Left ventricle myocardium superior (tissue), 1 donor: Measurements from ENCODE around the gene SH3GL3. TPM values are rescaled to one million over a fixed set of nuclear protein-coding genes. Genes with fewer than 3 reads are reported as not detected.
A peak's percentile ranks its signal among the peaks of the same experiment; 100 is the strongest.

ENCODE experiments used
- ATAC-seq: fragments of 200-7000 bp; cut with Tn5 transposase; one replicate; pipeline ENCODE4 v1.9.1; 2020; ENCODE audit warnings: mild to moderate bottlenecking, moderate library complexity
- DNase-seq: peaks from one replicate; pipeline ENCODE4 v3.0.0-alpha.2; 2020
- intact Hi-C: fragments of 100-400 bp; cut with micrococcal nuclease; formaldehyde crosslinking; loops from one replicate; pipeline ENCODE4 v1.11.0; 2022
- long read RNA-seq: library from polyadenylated mRNA; unstranded; transcript quantifications from one replicate; pipeline ENCODE4 v2.0.0, GENCODE V29; 2021
- total RNA-seq: library from RNA; stranded (reverse); fragmentation: NEBNext Ultra II Directional; extraction: Animal tissue kit (Norgen Biotek cat#: 25700); gene quantifications from one replicate; pipeline ENCODE4 v1.2.1, GENCODE V29; 2021
- donor health status: DM: no; HTN: yes; CAD: no; lungs with severe emphysema.

The SH3GL3 gene
- not detected for total RNA-seq
- long read RNA-seq = 0 reads

GRCh38 chr15:83446904-83447709 lies at the start of gene SH3GL3:
Gene SH3GL3 (plus strand): TSS chr15:83447341. CDS start chr15:83447534, 193 bp downstream.
- DNase-seq (peak; percentile 89), ATAC-seq (peak; percentile 99)
- intact Hi-C loops = no loop called here

- intact Hi-C loops = no loop called here
- no peak for ATAC-seq
- no peak for DNase-seq
Observed at GRCh38 chr15:83398626-83399025, 48.5 kb upstream of the SH3GL3 start.

- intact Hi-C loops = no loop called here
- peak; percentile 98 for ATAC-seq
- DNase-seq = peak; percentile 60
Observed at GRCh38 chr15:83404121-83404520, 43.0 kb upstream of the SH3GL3 start.

GRCh38 chr15:83410532-83410931 lies 36.6 kb upstream of the SH3GL3 start:
- ATAC-seq (no peak), DNase-seq (no peak)
- intact Hi-C loops = no loop called here

- intact Hi-C loops = no loop called here
- DNase-seq = no peak
- no peak for ATAC-seq
Observed at GRCh38 chr15:83413054-83413719, 34.0 kb upstream of the SH3GL3 start.

GRCh38 chr15:83422081-83422480 lies 25.1 kb upstream of the SH3GL3 start:
- DNase-seq (no peak), ATAC-seq (no peak)
- intact Hi-C loops = no loop called here

DNA sequence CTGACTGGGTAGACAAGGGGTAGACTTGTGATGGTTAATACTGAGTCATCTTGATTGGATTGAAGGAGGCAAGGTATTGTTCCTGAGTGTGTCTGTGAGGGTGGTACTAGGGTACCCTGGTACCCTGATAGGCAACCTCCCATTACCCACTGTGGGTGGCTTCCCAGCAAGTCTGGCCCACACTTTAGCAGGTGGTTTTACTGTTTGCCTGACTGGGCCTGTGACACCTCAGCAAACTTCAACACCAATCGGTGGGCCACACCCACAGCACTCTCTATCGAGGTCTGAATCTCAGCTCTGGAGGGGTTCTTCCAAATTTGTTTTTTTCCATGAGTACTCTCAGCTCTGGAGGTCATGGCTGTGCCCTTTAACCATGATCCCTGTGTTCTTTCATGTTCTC lies 24.6 kb upstream of the SH3GL3 start:
- ATAC-seq = no peak
- DNase-seq = no peak
- intact Hi-C loops = no loop called here

- ATAC-seq (no peak), DNase-seq (no peak)
- intact Hi-C loops = no loop called here
Observed at GRCh38 chr15:83424101-83424500, 23.0 kb upstream of the SH3GL3 start.

DNA sequence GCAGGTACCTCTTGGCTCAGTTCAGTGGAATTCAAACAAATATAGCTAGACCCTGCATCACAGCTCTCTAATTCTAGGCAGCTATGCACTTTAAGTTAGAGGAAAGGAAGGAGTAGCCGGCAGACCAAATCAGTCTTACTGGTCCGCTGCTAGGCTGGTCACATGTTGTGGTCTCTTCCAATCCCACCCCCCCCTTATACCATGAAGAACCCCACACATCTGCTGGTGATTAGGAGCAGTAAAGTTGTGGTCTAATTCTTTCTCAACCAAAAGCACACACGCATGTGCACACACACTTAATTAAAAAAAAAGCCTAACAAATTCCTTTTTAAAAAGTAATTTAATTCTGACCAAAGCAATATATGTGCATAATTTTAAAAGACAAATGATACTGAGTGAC lies 16.7 kb upstream of the SH3GL3 start:
- DNase-seq = no peak
- intact Hi-C loops = loop anchor here (10.0 kb wide), 1 partner anchor 176 kb away; no protein-coding TSS in a partner anchor
- ATAC-seq = no peak

GRCh38 chr15:83431521-83431920 lies 15.6 kb upstream of the SH3GL3 start:
- intact Hi-C loops = loop anchor here (10.0 kb wide), 1 partner anchor 177 kb away; no protein-coding TSS in a partner anchor
- DNase-seq = no peak
- ATAC-seq = no peak

- no peak for ATAC-seq
- intact Hi-C loops = loop anchor here (10.0 kb wide), 1 partner anchor 180 kb away; no protein-coding TSS in a partner anchor
- DNase-seq = no peak
Observed at GRCh38 chr15:83435202-83435601, 11.9 kb upstream of the SH3GL3 start.

DNA sequence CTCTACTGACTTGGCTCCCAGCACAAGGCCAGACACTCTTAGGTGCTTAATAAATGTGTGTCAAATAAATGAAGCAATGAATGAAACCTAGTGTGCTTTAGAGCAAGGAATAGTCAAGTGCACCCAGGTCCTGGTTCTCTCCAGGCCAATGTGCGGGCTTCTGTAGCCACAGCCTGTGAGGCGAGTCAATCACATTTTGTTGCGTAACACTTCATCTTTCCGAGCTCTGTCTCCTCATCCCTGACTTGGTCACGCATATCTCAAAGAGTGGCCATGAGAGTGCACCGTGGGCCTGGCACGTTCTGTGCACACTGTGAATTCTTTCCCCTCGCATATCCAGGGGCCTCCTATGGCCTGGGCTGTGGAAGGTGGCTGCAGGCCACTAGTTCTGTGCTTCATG lies 11.4 kb upstream of the SH3GL3 start:
- intact Hi-C loops = loop anchor here (10.0 kb wide), 1 partner anchor 181 kb away; no protein-coding TSS in a partner anchor
- DNase-seq (no peak), ATAC-seq (no peak)

DNA sequence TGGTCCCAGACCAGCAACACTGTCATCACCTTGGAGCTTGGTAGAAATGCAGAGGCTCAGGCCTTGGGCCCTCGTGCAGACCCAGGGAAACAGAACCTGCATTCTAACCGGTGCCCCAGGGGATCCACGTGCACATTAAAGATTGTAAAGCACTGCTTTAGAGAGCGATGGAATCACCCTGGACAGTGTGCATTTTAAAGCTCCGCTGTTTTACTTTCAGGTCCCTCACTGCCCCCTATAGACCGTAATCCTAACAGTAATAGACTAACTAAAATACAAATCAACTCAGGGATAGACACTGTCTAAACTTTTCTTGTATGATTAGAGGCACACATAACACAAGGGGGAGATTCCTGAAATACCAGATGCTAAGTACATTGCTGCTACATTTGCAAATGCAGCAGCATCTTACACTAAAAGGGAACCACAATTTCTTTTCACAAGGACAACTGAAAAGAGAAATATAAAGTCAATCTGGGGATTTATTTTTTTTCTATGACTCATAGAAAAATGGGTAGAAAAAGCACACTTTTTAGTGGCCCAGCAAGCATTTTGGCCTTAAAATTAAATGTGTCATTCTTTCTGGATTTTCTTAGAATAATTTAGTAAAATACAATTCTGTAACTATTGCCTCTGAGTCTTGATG lies 10.5 kb upstream of the SH3GL3 start:
- intact Hi-C loops = loop anchor here (10.0 kb wide), 1 partner anchor 182 kb away; no protein-coding TSS in a partner anchor
- no peak for DNase-seq
- ATAC-seq = peak; percentile 39

DNA sequence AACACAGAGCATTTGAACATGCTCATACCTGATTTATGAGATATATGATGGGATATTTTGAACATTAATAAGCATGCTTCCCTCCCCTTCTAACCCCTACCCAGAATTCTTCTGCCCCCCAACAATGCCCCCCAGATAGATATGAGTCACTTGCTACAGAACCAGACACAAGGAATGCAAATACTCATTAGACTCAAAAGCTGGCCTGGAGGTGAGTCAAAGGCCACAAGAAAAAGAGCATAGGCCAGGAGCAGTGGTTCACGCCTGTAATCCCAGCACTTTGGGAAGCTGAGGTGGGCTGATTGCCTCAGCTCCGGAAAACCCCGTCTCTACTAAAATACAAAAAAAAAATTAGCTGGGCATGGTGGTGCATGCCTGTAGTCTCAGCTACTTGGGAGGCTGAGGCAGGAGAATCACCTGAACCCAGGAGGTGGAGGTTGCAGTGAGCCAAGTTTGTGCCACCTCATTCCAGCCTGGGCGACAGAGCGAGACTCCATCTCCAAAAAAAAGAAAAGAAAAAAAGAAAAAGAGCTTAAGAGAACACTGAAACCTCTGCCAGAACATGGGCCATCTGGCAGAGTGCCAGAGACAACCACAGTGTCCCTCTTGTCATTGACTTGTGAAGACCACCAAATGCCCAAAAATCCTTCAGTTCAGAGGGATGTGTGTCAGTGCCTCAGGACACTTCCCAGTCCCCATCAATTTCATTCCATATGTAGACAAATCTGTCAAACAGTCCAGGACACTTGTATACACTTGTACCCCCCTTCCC lies 3.9 kb upstream of the SH3GL3 start:
- intact Hi-C loops = no loop called here
- DNase-seq = no peak
- no peak for ATAC-seq

DNA sequence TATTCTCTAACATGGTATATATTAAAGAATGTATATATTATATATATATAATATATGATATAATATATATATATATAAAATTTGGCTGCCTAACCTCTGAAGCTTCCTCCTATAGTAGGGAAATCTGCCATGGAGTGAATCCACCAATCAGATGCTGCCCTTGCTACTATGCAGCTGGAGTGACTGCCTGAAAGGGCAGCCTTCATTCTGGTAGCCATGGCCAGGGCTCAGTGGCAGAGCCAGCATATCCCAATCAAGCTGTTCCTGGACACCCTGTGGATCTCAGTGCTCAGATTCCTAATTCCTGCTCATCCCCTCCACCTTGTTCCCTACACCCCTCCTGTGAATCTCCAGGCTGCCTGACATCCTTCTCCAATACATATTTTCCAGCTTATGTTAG lies 2.2 kb upstream of the SH3GL3 start:
- DNase-seq (no peak), ATAC-seq (no peak)
- intact Hi-C loops = no loop called here

DNA sequence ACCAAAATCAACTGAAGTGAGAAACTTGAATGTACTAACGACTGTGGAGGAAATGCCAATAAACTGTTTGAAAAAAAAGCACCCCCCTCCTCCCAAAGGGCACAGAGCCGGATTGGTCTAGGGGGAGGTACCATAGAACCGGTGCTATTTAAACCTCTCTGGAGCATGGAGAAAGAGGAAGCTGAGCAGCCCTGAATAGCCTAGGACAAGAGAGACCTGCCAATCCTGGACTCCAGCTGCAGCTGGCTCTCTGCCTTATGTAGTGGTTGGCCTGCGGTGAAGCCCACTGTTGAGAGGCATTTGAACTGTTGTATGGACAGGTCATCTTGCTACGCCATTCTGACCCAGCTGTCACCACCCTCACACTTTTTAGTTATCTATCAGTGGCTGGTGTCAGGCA lies 1.5 kb upstream of the SH3GL3 start:
- DNase-seq = no peak
- ATAC-seq = peak; percentile 16
- intact Hi-C loops = no loop called here

DNA sequence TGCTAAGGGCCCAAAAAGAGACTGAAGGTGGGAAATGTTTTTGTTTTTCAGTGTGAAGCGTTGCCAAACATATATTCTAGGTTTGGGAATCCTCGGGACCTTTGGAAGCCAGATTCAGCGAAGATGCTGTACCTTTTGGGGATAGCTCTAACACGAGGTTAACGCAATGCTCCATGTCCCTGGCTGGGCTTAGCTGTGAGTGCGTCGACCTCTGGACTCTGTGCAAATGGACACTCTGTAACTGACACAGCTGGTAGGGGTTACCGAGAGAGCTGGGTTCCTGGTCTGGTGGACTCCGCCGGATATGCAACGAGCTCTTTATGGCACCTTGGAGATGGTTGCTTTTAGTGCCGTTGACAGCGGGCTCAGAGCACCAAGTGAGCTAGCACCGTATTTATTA lies 724 bp upstream of the SH3GL3 start:
- no peak for DNase-seq
- ATAC-seq = no peak
- intact Hi-C loops = no loop called here

DNA sequence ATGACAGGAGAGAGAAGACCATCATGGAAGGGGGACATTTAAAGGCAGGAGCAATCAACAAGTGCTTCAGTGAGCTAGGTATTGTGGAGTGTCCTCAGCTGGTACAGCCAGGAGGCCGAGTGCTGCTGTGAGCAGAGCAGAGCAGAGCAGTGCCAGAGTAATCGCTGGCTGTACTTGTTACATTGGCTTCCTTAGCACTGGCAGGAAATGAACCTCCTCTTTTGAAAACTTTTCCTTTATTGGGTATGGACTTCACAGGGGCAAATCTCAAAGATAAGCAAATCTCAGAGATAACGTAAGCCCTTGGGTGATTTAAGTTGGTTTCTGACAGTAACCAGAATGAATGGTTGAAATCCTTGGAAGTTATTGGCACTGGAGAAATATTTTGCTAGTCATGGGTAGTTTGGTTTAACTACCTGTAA lies 2.1 kb downstream of the SH3GL3 start:
- no peak for DNase-seq
- intact Hi-C loops = no loop called here

GRCh38 chr15:83449937-83450506 lies 2.9 kb downstream of the SH3GL3 start:
- DNase-seq (no peak), ATAC-seq (no peak)
- intact Hi-C loops = no loop called here

More for the DNA sequence above, 2.1 kb downstream of the SH3GL3 start:
- ATAC-seq = no peak
